ENCODE results near the gene ADGRL3.
"Not testable (repeated sequence)": the region's sequence is repeated elsewhere in the genome, so short reads cannot be mapped to it uniquely, and the experiment has no call there.

DNA sequence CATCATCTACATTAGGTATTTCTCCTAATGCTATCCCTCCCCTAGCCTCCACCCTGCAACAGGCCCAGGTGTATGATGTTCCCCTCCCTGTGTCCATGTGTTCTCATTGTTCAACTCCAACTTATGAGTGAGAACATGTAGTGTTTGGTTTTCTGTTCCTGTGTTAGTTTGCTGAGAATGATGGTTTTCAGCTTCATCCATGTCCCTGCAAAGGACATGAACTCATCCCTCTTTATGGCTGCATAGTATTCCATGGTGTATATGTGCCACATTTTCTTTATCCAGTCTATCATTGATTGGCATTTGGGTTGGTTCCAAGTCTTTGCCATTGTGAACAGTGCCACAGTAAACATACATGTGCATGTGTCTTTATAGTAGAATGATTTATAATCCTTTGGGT is 7.0 kb downstream of the ADGRL3 start:
- not testable (repeated sequence) for TF ChIP-seq POLR2AphosphoS5 (IDR thresholded peaks at IDR 0.05)
- TF ChIP-seq, protein P1, sequence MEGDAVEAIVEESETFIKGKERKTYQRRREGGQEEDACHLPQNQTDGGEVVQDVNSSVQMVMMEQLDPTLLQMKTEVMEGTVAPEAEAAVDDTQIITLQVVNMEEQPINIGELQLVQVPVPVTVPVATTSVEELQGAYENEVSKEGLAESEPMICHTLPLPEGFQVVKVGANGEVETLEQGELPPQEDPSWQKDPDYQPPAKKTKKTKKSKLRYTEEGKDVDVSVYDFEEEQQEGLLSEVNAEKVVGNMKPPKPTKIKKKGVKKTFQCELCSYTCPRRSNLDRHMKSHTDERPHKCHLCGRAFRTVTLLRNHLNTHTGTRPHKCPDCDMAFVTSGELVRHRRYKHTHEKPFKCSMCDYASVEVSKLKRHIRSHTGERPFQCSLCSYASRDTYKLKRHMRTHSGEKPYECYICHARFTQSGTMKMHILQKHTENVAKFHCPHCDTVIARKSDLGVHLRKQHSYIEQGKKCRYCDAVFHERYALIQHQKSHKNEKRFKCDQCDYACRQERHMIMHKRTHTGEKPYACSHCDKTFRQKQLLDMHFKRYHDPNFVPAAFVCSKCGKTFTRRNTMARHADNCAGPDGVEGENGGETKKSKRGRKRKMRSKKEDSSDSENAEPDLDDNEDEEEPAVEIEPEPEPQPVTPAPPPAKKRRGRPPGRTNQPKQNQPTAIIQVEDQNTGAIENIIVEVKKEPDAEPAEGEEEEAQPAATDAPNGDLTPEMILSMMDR (IDR thresholded peaks at IDR 0.05) = not testable (repeated sequence)

All from transverse colon (tissue), 4 donors.